H9 (cell line): ENCODE data around the gene CEP131. TPM values are rescaled to one million over a fixed set of nuclear protein-coding genes. Genes with fewer than 3 reads are reported as not detected.

ENCODE experiments used
- DNase-seq: peaks from one replicate; pipeline ENCODE4 v3.0.0-alpha.2; 2017
- H2AFZ ChIP-seq: one replicate; pipeline ENCODE4 v1.6.1; 2013; ENCODE audit warnings: mild to moderate bottlenecking, low read length, control low read depth, moderate library complexity
- H2AK5ac ChIP-seq: 2 replicates; pipeline ENCODE4 v1.6.1; 2013; ENCODE audit warnings: low read length, control low read depth, mixed read lengths; ENCODE audit not compliant: insufficient read length
- H2BK120ac ChIP-seq: one replicate; pipeline ENCODE4 v1.6.1; 2013; ENCODE audit warnings: low read depth, mild to moderate bottlenecking, low read length, control low read depth, inconsistent platforms; ENCODE audit not compliant: poor library complexity, severe bottlenecking
- H2BK12ac ChIP-seq: 2 replicates; pipeline ENCODE4 v1.6.1; 2013; ENCODE audit warnings: low read length, control low read depth, mixed read lengths, low read depth; ENCODE audit not compliant: insufficient read length
- H2BK15ac ChIP-seq: 2 replicates; pipeline ENCODE4 v1.6.1; 2013; ENCODE audit warnings: low read depth, low read length, control low read depth
- H2BK20ac ChIP-seq: one replicate; pipeline ENCODE4 v1.6.1; 2013; ENCODE audit warnings: low read depth, mild to moderate bottlenecking, low read length, control low read depth, inconsistent platforms; ENCODE audit not compliant: poor library complexity, severe bottlenecking
- H2BK5ac ChIP-seq: 2 replicates; pipeline ENCODE4 v1.6.1; 2013; ENCODE audit warnings: low read length, control low read depth, mixed read lengths; ENCODE audit not compliant: insufficient read length
- H3K14ac ChIP-seq: 2 replicates; pipeline ENCODE4 v1.6.1; 2013; ENCODE audit warnings: low read length, control low read depth; ENCODE audit not compliant: insufficient read depth
- H3K18ac ChIP-seq: 2 replicates; pipeline ENCODE4 v1.6.1; 2013; ENCODE audit warnings: low read depth, mild to moderate bottlenecking, mixed read lengths, low read length, control low read depth; ENCODE audit not compliant: insufficient read length
- H3K23ac ChIP-seq: 2 replicates; pipeline ENCODE4 v1.6.1; 2013; ENCODE audit warnings: low read length, control low read depth, mixed read lengths, low read depth; ENCODE audit not compliant: insufficient read length
- H3K23me2 ChIP-seq: 2 replicates; pipeline ENCODE4 v1.6.1; 2013; ENCODE audit warnings: low read depth, mild to moderate bottlenecking, mixed read lengths, low read length, control low read depth; ENCODE audit not compliant: insufficient read length, poor library complexity, severe bottlenecking
- H3K27ac ChIP-seq: 2 replicates; pipeline ENCODE4 v1.5.1; 2013; ENCODE audit warnings: low read length, control low read depth, mixed read lengths, low read depth; ENCODE audit not compliant: insufficient read length
- H3K27me3 ChIP-seq: 2 replicates; pipeline ENCODE4 v1.6.1; 2013; ENCODE audit warnings: low read length, control low read depth, inconsistent platforms; ENCODE audit not compliant: insufficient read depth
- H3K4ac ChIP-seq: 2 replicates; pipeline ENCODE4 v1.6.1; 2013; ENCODE audit warnings: low read depth, mild to moderate bottlenecking, control low read depth, inconsistent platforms, low read length, moderate library complexity
- H3K4me1 ChIP-seq: 2 replicates; pipeline ENCODE4 v1.6.1; 2013; ENCODE audit warnings: low read length, control low read depth, inconsistent platforms; ENCODE audit not compliant: insufficient read depth
- H3K4me2 ChIP-seq: 2 replicates; pipeline ENCODE4 v1.6.1; 2013; ENCODE audit warnings: low read length, control low read depth, mixed read lengths; ENCODE audit not compliant: insufficient read length, insufficient read depth
- H3K56ac ChIP-seq: 2 replicates; pipeline ENCODE4 v1.6.1; 2013; ENCODE audit warnings: low read depth, mild to moderate bottlenecking, mixed read lengths, low read length, control low read depth; ENCODE audit not compliant: insufficient read length
- H3K79me1 ChIP-seq: 2 replicates; pipeline ENCODE4 v1.6.1; 2013; ENCODE audit warnings: low read depth, mild to moderate bottlenecking, moderate library complexity, low read length, control low read depth, inconsistent platforms; ENCODE audit not compliant: insufficient read depth, poor library complexity, severe bottlenecking
- H3K79me2 ChIP-seq: 2 replicates; pipeline ENCODE4 v1.6.1; 2013; ENCODE audit warnings: low read length, control low read depth, inconsistent platforms; ENCODE audit not compliant: insufficient read depth
- H3K9ac ChIP-seq: 2 replicates; pipeline ENCODE4 v1.6.1; 2013; ENCODE audit warnings: low read length, control low read depth, mixed read lengths; ENCODE audit not compliant: insufficient read length; ENCODE audit errors: extremely low read depth
- H3K9me3 ChIP-seq: one replicate; pipeline ENCODE4 v1.6.1; 2013; ENCODE audit warnings: low read depth, low read length, inconsistent platforms; ENCODE audit not compliant: control insufficient read depth
- H3T11ph ChIP-seq: one replicate; pipeline ENCODE4 v1.6.1; 2013; ENCODE audit warnings: mild to moderate bottlenecking, low read length, control low read depth, inconsistent platforms
- H4K20me1 ChIP-seq: one replicate; pipeline ENCODE4 v1.6.1; 2013; ENCODE audit not compliant: control insufficient read depth, insufficient read length, insufficient read depth
- H4K5ac ChIP-seq: 2 replicates; pipeline ENCODE4 v1.6.1; 2013; ENCODE audit warnings: low read depth, mild to moderate bottlenecking, mixed read lengths, low read length, control low read depth; ENCODE audit not compliant: insufficient read length
- H4K8ac ChIP-seq: replicated peaks from 2 replicates; pipeline ENCODE4 v1.6.1; 2013; ENCODE audit warnings: low read length, control low read depth, mixed read lengths, low read depth; ENCODE audit not compliant: insufficient read length
- H4K91ac ChIP-seq: 2 replicates; pipeline ENCODE4 v1.6.1; 2013; ENCODE audit warnings: low read depth, mild to moderate bottlenecking, moderate library complexity, mixed read lengths, low read length, control low read depth; ENCODE audit not compliant: insufficient read length
- H3K27ac Mint-ChIP-seq, 3 experiments: 2 replicates in 2 of 3; 3 replicates in 1 of 3; pipeline ENCODE4 v1.8.0; 2020 to 2021; ENCODE audit warnings: mixed read lengths in 3 of 3, mild to moderate bottlenecking in 1 of 3, moderate library complexity in 1 of 3
- H3K27me3 Mint-ChIP-seq: 2 replicates; pipeline ENCODE4 v1.8.0; 2021; ENCODE audit warnings: low read depth, mild to moderate bottlenecking, moderate library complexity, mixed read lengths
- H3K36me3 Mint-ChIP-seq, 3 experiments: 2 replicates in 2 of 3; 3 replicates in 1 of 3; pipeline ENCODE4 v1.8.0; 2020 to 2021; ENCODE audit warnings: low read depth in 3 of 3, mixed read lengths in 3 of 3; ENCODE audit not compliant: insufficient read depth in 1 of 3
- H3K4me1 Mint-ChIP-seq, 2 experiments: 2 replicates each; pipeline ENCODE4 v1.8.0; 2020; ENCODE audit warnings: mixed read lengths in 2 of 2
- H3K4me3 Mint-ChIP-seq, 2 experiments: 2 replicates in 1 of 2; 3 replicates in 1 of 2; pipeline ENCODE4 v1.8.0; 2020 to 2021; ENCODE audit warnings: mild to moderate bottlenecking in 2 of 2, mixed read lengths in 2 of 2, moderate library complexity in 1 of 2
- H3K9me3 Mint-ChIP-seq, 2 experiments: 2 replicates in 1 of 2; 3 replicates in 1 of 2; pipeline ENCODE4 v1.8.0; 2020; ENCODE audit warnings: mild to moderate bottlenecking in 2 of 2, mixed read lengths in 2 of 2, moderate library complexity in 1 of 2
- CTCF ChIP-seq: fragments of 200-600 bp; sonication (generic); conservative IDR thresholded peaks from 3 replicates; pipeline ENCODE4 v1.8.0; 2021; ENCODE audit warnings: antibody characterized with exemption, mild to moderate bottlenecking
- WGBS: extraction: QIAGEN DNeasy Blood & Tissue Kit; methylation state at CpG from one replicate; pipeline ENCODE4 v1.1.7; 2013; ENCODE audit warnings: missing lambda C conversion rate, low lambda C conversion rate, mixed read lengths; ENCODE audit not compliant: insufficient read length; ENCODE audit errors: extremely low coverage; 5-methylcytosine and 5-hydroxymethylcytosine counted together
- total RNA-seq: library from RNA; stranded (reverse); gene quantifications from 2 replicates; pipeline ENCODE4 v1.2.1, GENCODE V29; 2021

CEP131 gene
- total RNA-seq, 1 experiment from 2014 or later, result 16.3 TPM

GRCh38 chr17:81246343-81246670 lies 23.5 kb upstream of the CEP131 start:
- Histone ChIP-seq H4K5ac (no peak overlapping the region), H2BK5ac (no peak overlapping the region), H2BK20ac (no peak overlapping the region), H4K20me1 (peaks cover 1% of the 10 kb centered on the region), H3K9ac (no peak overlapping the region), H2AK5ac (no peak overlapping the region), H3K9me3 (no peaks in the 10 kb centered on the region), H3T11ph (no peak overlapping the region), H3K18ac (no peak overlapping the region), H2AFZ (no peak overlapping the region), H2BK15ac (no peak overlapping the region), H2BK12ac (no peak overlapping the region), H3K4me1 (no peaks in the 10 kb centered on the region), H4K91ac (no peak overlapping the region), H3K23ac (no peak overlapping the region), H3K14ac (no peak overlapping the region), H3K56ac (no peak overlapping the region), H3K27ac (no peak overlapping the region), H3K4ac (no peak overlapping the region), H3K27me3 (no peaks in the 10 kb centered on the region), H3K4me2 (no peak overlapping the region), H4K8ac (no peak overlapping the region), H3K79me1 (no peaks in the 10 kb centered on the region), H3K23me2 (no peaks in the 10 kb centered on the region), H3K79me2 (no peaks in the 10 kb centered on the region), H2BK120ac (no peak overlapping the region)
- Mint-ChIP-seq H3K27ac (no peak overlapping the region), H3K27me3 (peaks cover 3% of the 10 kb centered on the region), H3K4me3 (no peak overlapping the region), H3K4me1 (peaks cover 9 to 17% of the 10 kb centered on the region in 2 experiments), H3K36me3 (peaks cover 2 to 17% (median 7%) of the 10 kb centered on the region in 3 experiments; a peak in 6 of 7 replicates), H3K9me3 (no peaks in the 10 kb centered on the region; a peak in 1 of 5 replicates)
- no peak for TF ChIP-seq CTCF
- DNase-seq, result no peak
- no CpG with 5 or more reads among the region's 10 CpGs for WGBS
